Peyer's patch (tissue), 4 donors: ENCODE results near the gene KCTD18.

ENCODE experiments used
- CTCF ChIP-seq, 6 experiments: fragments of 450-650 bp in 4 of 6; fragments of 200-600 bp in 2 of 6; sonication (generic) in 1 of 6; IDR thresholded peaks; one replicate each; pipeline ENCODE4 v1.5.1; 2017 to 2019; ENCODE audit warnings: antibody characterized with exemption in 6 of 6, mild to moderate bottlenecking in 3 of 6, moderate library complexity in 1 of 6
- POLR2A ChIP-seq, 2 donors: fragments of 450-650 bp; IDR thresholded peaks; one replicate each; pipeline ENCODE4 v1.5.1; 2017; ENCODE audit warnings: antibody characterized with exemption in 2 of 2, mild to moderate bottlenecking in 2 of 2, moderate library complexity in 2 of 2

DNA sequence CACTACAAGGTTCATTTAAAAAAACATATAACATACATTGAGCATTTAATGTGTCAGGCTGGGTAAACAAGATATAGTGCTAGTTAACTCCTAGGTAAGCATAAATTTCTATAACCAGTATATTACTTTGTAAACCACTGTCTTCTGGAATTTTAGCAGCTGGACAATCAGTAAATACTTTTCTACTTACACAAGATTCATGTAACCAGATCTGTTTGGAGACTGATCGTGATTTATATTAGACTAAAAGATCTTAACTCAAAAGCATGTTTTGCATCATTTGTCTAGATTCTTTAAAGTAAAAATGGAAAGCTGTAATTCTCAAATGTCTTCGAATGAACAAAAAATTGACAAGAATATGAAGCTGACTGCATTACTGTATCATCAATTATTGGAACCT lies 15.2 kb upstream of the KCTD18 start:
- no peak for TF ChIP-seq POLR2A (IDR thresholded peaks at IDR 0.05)
- no peak for TF ChIP-seq CTCF (IDR thresholded peaks at IDR 0.05)
